ENCODE data around the gene EIF4G3.
"Not testable (repeated sequence)": the region's sequence is repeated elsewhere in the genome, so short reads cannot be mapped to it uniquely, and the experiment has no call there.

The EIF4G3 gene

DNA sequence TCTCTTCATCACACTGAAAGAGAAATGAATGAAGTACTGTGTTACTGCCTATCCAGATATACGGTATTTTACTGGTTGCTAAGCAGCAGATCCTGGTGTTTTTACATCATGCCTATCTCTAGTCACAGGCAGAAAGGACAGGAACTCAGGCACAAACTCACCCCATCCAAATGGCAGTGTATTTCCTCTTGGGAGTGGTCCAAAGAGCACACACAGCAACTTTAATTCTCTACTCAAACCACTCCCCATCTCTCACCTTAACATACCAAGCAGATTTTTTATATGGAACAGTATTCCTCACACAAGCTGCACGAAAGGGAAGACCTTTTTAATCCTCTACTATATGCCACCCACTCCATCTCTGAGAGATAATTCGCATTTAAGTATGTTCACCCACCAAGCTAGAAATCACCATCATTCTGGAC, 27.3 kb downstream of the EIF4G3 start:
- DNase-seq = no peak

DNA sequence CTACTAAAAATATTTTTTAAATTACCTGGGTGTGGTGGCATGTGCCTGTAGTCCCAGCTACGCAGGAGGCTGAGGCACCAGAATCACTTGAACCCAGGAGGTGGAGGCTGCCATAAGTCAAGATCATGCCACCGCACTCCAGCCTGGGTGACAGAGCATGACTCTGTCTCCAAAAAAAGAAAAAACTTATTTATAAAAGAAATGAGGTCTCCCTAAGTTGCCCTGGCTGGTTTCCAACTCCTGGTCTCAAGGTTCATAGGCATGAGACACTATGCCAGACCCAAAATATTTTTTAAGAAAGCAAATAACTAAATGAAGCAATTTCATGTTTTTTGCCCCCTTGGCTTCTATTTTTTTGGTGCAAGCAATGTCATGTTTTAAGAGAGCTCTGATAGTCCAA, 32.9 kb downstream of the EIF4G3 start:
- DNase-seq = no peak

GRCh38 chr1:21143138-21143537, 33.6 kb downstream of the EIF4G3 start:
- DNase-seq = no peak

DNA sequence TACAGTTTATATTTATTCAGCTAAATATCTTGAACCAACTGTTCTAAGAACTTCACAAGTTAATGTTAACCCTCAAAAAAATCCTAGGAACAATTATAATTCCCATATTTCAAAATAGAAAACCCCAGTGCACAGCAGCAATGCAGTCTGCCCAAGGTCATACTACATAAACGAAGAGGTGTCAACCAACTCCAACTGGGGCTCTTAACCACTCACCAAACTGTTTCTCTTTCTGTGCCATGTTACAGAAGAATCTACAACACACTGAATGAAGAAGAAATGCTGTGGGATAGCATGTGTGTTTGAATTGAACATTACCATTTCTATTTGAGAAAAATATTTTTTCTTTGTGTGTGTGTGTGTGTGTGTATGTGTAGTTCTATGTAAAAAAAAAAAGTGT, 35.7 kb downstream of the EIF4G3 start:
- no peak for DNase-seq

- DNase-seq = no peak
These were observed 37.1 kb downstream of the EIF4G3 start for GRCh38 chr1:21139601-21140000.

- DNase-seq = not testable (repeated sequence)
These were observed 40.4 kb downstream of the EIF4G3 start for GRCh38 chr1:21136344-21136743.

DNA sequence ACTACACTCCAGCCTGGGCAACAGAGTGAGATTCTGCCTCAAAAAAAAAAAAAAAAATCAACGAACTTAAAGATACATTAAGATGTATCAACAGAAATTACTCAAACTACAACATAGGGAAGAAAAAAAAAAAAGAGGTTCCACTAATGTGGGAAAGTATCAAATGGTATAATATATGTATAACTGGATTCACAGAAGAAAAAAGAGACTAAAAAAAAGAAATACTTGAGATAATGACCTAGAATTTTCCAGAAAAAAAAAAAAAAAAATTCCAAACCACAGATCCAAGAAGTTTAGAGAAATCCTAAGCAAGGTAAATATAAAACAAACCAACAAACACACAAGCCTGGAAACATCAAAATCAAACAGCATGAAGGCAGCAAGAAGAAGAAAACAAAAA, 45.5 kb downstream of the EIF4G3 start:
- DNase-seq = no peak

- DNase-seq = no peak
These were observed 47.3 kb downstream of the EIF4G3 start for GRCh38 chr1:21129407-21129806.

GRCh38 chr1:21126324-21126723, 50.4 kb downstream of the EIF4G3 start:
- no peak for DNase-seq

GRCh38 chr1:21124846-21125245, 51.9 kb downstream of the EIF4G3 start:
- DNase-seq = no peak

DNA sequence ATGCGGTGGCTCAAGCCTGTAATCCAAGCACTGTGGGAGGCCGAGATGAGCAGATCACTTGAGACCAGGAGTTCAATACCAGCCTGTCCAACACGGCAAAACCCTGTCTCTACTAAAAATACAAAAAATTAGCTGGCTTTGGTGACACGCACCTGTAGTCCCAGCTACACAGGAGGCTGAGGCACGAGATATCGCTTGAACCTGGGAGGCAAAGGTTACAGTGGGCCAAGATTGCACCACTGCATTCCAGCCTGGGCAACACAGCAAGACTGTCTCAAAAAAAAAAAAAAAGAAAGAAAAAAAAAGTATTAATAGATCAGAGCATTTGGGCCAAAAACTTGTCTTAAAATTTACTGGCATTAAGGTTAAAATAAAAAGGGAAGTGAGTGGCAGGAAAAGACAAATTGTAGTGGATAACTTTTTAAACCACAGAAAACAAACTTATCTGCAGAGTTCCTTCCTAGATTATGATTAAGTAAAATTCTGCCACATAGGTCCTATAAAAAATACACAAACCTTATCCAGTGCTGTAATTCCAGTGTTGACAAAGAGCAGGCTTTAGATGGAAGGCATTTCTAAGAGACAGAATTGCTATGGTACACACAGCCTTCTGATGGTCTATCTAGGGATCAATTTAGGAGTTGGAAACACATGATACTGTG, 53.3 kb downstream of the EIF4G3 start:
- DNase-seq = no peak

DNA sequence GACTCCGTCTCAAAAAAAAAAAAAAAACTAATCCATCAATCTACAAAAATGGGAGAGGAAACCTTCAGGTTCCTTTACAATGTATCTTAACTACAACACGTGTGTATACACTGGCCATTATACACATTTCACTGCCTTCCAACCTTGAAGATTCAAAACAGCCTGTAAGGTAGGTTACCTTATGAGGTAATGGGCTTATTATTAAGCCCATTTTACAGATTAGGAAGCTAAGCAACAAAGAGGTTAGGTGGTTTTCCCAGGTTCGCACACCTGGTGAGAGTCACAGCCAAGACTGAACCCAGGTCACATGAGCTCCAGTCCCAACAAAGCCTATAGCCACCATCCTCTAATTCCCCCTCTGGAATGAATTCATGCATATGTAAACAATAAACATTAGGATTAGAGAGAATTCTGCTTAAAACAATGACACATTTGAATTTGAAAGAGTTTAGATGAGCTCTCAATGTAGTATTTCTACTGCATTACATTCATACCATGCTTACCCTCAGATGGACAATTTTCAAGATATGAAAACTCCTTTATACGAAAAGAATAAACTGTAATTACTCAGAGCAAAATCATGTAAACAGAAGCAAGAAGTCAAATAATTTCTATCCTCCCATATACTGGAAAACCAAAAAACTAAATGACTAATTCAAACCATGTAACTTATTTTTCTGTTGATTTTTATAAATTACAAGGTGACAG, 54.8 kb downstream of the EIF4G3 start:
- no peak for DNase-seq

DNA sequence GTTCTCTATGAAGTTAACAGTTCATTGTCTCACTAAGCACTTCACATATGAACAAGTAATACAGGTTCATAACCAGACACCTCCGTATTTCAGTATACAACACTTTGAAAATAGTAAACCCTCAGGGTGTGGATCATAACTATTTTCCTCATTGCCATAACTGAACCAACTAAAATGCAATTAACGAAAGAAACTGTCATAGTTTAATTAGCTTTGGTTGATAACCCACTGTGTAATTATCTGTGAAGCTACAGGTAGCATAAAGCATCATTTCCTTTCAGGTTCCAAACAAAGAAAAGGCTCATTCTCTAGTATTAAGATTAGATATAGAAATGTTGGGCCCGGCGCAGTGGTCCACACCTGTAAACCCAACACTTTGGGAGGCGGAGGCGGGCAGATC, 58.5 kb downstream of the EIF4G3 start:
- no peak for DNase-seq

- no peak for DNase-seq
These were observed 59.1 kb downstream of the EIF4G3 start for GRCh38 chr1:21117597-21118001.

GRCh38 chr1:21117159-21117558, 59.5 kb downstream of the EIF4G3 start:
- DNase-seq = no peak

- DNase-seq = no peak
These were observed 61.5 kb downstream of the EIF4G3 start for GRCh38 chr1:21115098-21115760.

GRCh38 chr1:21114431-21114830, 62.3 kb downstream of the EIF4G3 start:
- no peak for DNase-seq

GRCh38 chr1:21110163-21110562, 66.5 kb downstream of the EIF4G3 start:
- no peak for DNase-seq

DNA sequence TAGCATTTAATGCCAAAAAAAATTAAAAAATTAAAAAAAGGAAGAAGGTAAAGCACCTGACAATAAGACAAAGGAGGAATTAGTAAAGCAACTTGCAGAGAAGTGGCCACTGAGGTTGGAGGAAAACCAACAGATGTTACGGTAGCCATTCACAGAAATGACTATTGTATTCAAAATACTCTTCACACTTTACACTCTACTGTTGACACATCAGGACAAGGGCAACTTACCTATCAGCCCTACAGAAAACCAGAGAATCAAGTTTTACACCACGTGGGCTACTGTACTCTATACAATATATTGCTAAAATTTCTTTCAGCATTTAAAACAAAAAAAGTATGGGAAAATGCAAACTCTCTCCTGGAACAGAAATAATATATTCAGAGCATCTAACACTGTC, 70.0 kb downstream of the EIF4G3 start:
- no peak for DNase-seq

DNA sequence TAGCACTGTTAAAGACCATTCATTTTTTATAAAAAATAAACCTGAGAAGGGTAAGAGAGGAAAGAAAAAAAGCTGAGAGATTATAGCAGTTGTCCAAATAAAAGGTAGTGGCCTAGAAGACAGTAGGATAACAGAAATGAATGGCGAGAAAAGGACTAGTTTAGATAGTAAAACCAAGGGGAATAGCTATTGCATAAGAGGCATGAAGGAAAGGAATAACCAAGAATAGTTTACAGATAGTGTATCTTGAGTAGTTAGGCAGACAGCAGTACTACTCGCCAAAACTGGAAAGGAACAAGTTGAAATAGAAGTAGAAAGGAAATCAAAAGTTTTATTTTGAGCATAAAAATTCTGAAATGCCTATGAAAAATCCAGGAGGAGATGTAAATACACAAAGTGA, 70.5 kb downstream of the EIF4G3 start:
- DNase-seq = no peak

GRCh38 chr1:21105807-21106206, 70.9 kb downstream of the EIF4G3 start:
- no peak for DNase-seq

DNA sequence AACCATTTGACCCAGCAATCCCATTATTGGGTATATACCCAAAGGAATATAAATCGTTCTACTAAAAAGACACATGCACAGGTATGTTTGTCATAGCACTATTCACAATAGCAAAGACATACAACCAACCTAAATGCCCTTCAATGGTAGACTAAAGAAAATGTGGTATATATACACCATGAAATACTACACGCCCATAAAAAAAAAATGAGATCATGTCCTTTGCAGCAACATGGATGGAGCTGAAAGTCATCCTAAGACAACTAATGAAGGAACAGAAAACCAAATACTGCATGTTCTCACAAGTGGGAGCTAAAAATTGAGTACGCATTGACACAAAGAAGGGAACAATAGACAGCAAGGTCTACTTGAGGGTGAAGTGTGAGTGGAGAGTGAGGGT, 72.0 kb downstream of the EIF4G3 start:
- no peak for DNase-seq

DNA sequence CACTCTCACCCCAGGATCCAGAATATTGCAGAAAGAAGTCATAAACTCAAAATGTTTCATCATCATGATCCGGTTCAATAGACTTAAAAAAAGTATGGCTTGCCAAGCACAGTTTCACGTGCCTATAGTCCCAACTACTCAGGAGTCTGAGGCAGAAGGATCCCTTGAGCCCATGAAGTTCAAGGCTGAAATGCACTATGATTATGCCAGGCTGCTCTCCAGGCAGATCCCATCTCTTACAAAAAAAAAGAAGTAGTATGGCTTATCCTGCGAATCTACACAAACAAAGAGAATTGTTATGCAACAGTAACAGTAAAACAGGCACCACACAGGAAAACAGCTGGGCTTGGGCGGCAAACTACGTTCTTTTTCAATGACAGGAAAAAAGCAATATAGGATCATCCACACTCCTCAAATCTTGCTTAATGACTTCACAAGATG, 76.2 kb downstream of the EIF4G3 start:
- DNase-seq = no peak

- DNase-seq = no peak
These were observed 76.9 kb downstream of the EIF4G3 start for GRCh38 chr1:21099869-21100131.

Data from activated naive CD4-positive, alpha-beta T cell (primary cell).